ENCODE measurements around the gene HDAC1. TPM values are rescaled to one million over a fixed set of nuclear protein-coding genes. Genes with fewer than 3 reads are reported as not detected.

The HDAC1 gene
- total and polyA plus RNA-seq, 4 donors: 32.1 to 58.1 (median 45.2) TPM

DNA sequence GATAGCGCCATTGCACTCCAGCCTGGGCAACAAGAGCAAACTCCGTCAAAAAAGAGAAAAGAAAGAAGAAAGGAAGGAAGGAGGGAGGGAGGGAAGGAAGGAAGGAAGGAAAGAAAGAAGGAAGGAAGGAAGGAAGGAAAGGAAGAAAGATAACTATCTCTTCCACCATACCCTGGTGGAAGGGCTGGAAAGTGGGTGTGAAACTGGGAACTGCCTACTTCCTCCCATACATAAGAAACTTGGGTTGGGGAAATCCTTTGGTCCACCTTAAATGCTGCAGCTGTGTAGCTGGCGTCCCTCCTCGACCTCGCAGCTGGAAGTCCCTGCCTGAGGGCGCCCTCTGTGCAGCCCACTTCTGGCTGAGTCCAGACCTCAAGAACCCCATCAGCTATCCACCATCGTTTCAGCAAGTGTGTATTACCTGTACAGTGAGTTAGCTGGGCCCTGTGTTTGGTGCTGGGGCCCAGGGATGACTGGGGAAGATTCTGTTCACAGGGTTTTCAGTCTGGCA, 49.5 kb upstream of the HDAC1 start:
- H3K4me3 ChIP-seq (ENCODE audit: low read depth in 1 of 3, low read length in 3 of 3): no peak overlapping the region
- TF ChIP-seq RAD21 (IDR thresholded peaks at IDR 0.05): no peak
- TF ChIP-seq, protein P1, sequence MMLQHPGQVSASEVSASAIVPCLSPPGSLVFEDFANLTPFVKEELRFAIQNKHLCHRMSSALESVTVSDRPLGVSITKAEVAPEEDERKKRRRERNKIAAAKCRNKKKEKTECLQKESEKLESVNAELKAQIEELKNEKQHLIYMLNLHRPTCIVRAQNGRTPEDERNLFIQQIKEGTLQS (IDR thresholded peaks at IDR 0.05): no peak
- TF ChIP-seq HNF4A (conservative IDR thresholded peaks at IDR 0.05): no peak
- TF ChIP-seq JUND (IDR thresholded peaks at IDR 0.05): no peak
- no peak for TF ChIP-seq HNF4G (IDR thresholded peaks at IDR 0.05)
- no peak for TF ChIP-seq EGR1 (IDR thresholded peaks at IDR 0.05; ENCODE audit: low read depth in 2 of 2)
- TF ChIP-seq TAF1 (conservative IDR thresholded peaks at IDR 0.05): no peak
- TF ChIP-seq FOXA2 (IDR thresholded peaks at IDR 0.05): no peak
- no peak for TF ChIP-seq GABPA (IDR thresholded peaks at IDR 0.05 in 1 of 2, conservative IDR thresholded peaks at IDR 0.05 in 1 of 2)
- no peak for TF ChIP-seq YY1 (IDR thresholded peaks at IDR 0.05)
- no peak for TF ChIP-seq SP1 (IDR thresholded peaks at IDR 0.05)
- no peak for TF ChIP-seq NR2F2 (IDR thresholded peaks at IDR 0.05)
- TF ChIP-seq, protein P2, sequence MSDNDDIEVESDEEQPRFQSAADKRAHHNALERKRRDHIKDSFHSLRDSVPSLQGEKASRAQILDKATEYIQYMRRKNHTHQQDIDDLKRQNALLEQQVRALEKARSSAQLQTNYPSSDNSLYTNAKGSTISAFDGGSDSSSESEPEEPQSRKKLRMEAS (IDR thresholded peaks at IDR 0.05): no peak
- no peaks in the 10 kb centered on the region for H3K9me3 ChIP-seq (ENCODE audit: control insufficient read depth in 4 of 4, low read length in 3 of 4)
- no peaks in the 10 kb centered on the region for H3K36me3 ChIP-seq (ENCODE audit: control insufficient read depth in 4 of 4, insufficient read depth in 3 of 4, low read depth in 1 of 4, low read length in 3 of 4)
- H3K9ac ChIP-seq (ENCODE audit: low read depth in 1 of 2, low read length in 2 of 2): peak overlapping the region in 1 of 2 donors; percentile 31
- H3K4me1 ChIP-seq (ENCODE audit: control insufficient read depth in 4 of 4, insufficient read depth in 4 of 4, low read length in 3 of 4): peaks cover 4 to 15% (median 11%) of the 10 kb centered on the region in 4 donors
- WGBS: 58% methylated on average over 7 of the region's 7 CpGs
- no peak for DNase-seq (ENCODE audit: low spot score)
- no peaks in the 10 kb centered on the region for H3K27me3 ChIP-seq (ENCODE audit: control insufficient read depth in 4 of 4, insufficient read depth in 4 of 4, low read length in 3 of 4)
- peak overlapping the region in 1 of 2 donors; percentile 12 for H3K27ac ChIP-seq (ENCODE audit: low read depth in 1 of 2, low read length in 2 of 2)

GRCh38 chr1:32246888-32247273, 45.0 kb upstream of the HDAC1 start, which contains the start of gene FAM167B:
FAM167B (plus strand) TSS chr1:32247222; CDS start chr1:32247422, 200 bp downstream.
- H3K4me1 ChIP-seq (ENCODE audit: control insufficient read depth in 4 of 4, insufficient read depth in 4 of 4, low read length in 3 of 4): peaks cover 3 to 18% (median 10%) of the 10 kb centered on the region in 4 donors
- DNase-seq (ENCODE audit: low spot score): no peak

More at GRCh38 chr1:32246888-32247273, 45.0 kb upstream of the HDAC1 start, which contains the start of gene FAM167B:
- H3K4me3 ChIP-seq (ENCODE audit: low read depth in 1 of 3, low read length in 3 of 3): no peak within 1 kb of the TSS
- H3K36me3 ChIP-seq (ENCODE audit: control insufficient read depth in 4 of 4, insufficient read depth in 3 of 4, low read depth in 1 of 4, low read length in 3 of 4): no peaks in the 10 kb centered on the region
- H3K9ac ChIP-seq (ENCODE audit: low read depth in 1 of 2, low read length in 2 of 2): peak within 1 kb of the TSS in 1 of 2 donors; percentile 47
- 72% methylated on average over 3 of the region's 3 CpGs for WGBS
- H3K27ac ChIP-seq (ENCODE audit: low read depth in 1 of 2, low read length in 2 of 2): peak within 1 kb of the TSS; percentile 63 to 66
- TF ChIP-seq HNF4G (IDR thresholded peaks at IDR 0.05) (no peak), HNF4A (conservative IDR thresholded peaks at IDR 0.05) (no peak), FOXA1 (IDR thresholded peaks at IDR 0.05) (no peak), SP1 (IDR thresholded peaks at IDR 0.05) (peak; percentile 54), TAF1 (conservative IDR thresholded peaks at IDR 0.05) (no peak), GABPA (IDR thresholded peaks at IDR 0.05 in 1 of 2, conservative IDR thresholded peaks at IDR 0.05 in 1 of 2) (no peak), CTCF (IDR thresholded peaks at IDR 0.05; ENCODE audit: low read depth, low read length, missing input control) (no peak), NR2F2 (IDR thresholded peaks at IDR 0.05) (peak; percentile 81), ZBTB33 (IDR thresholded peaks at IDR 0.05) (no peak), EGR1 (IDR thresholded peaks at IDR 0.05; ENCODE audit: low read depth in 2 of 2) (no peak), FOXA2 (IDR thresholded peaks at IDR 0.05) (no peak), YY1 (IDR thresholded peaks at IDR 0.05) (no peak), JUND (IDR thresholded peaks at IDR 0.05) (no peak), RXRA (IDR thresholded peaks at IDR 0.05) (peak; percentile 36 to 69), RAD21 (IDR thresholded peaks at IDR 0.05) (no peak), REST (IDR thresholded peaks at IDR 0.05) (no peak)
- TF ChIP-seq, protein P1 (IDR thresholded peaks at IDR 0.05): no peak
- TF ChIP-seq, protein P2 (IDR thresholded peaks at IDR 0.05): peak; percentile 27
- no peaks in the 10 kb centered on the region for H3K27me3 ChIP-seq (ENCODE audit: control insufficient read depth in 4 of 4, insufficient read depth in 4 of 4, low read length in 3 of 4)
- H3K9me3 ChIP-seq (ENCODE audit: control insufficient read depth in 4 of 4, low read length in 3 of 4): no peaks in the 10 kb centered on the region

All from liver (tissue), 9 donors.